ENCODE data around the gene MEAK7. TPM values are rescaled to one million over a fixed set of nuclear protein-coding genes. Genes with fewer than 3 reads are reported as not detected.

Gene MEAK7
- total and polyA plus RNA-seq, 2 of the 4 experiments (the other 2 are of a cell fraction): 27.4 to 39.0 TPM

- in situ Hi-C loops (cut with MboI; ENCODE audit: low sequenced_read_pairs): loop anchor here (10.0 to 25.0 kb wide), 2 partner anchors 395 to 518 kb away; partner anchors contain the start of genes NECAB2 and OSGIN1
- Histone ChIP-seq H2BK15ac (ENCODE audit: low read depth, low read length) (no peak overlapping the region), H3K9me1 (ENCODE audit: insufficient read depth, low read length) (peaks cover 10% of the 10 kb centered on the region), H3K9ac (ENCODE audit: low read depth, low read length) (no peak overlapping the region), H2BK5ac (ENCODE audit: low read depth, low read length, poor library complexity, severe bottlenecking) (no peak overlapping the region), H3K27ac (ENCODE audit: insufficient read depth, low read length) (no peak overlapping the region), H3K9me3 (ENCODE audit: control insufficient read depth, insufficient read depth, low read length) (no peaks in the 10 kb centered on the region), H3K4ac (ENCODE audit: low read depth, low read length) (no peak overlapping the region), H4K8ac (ENCODE audit: low read depth in 2 of 2, low read length in 2 of 2) (no peak overlapping the region), H3K79me1 (ENCODE audit: low read depth in 1 of 2, low read length in 2 of 2) (peaks cover 6 to 77% of the 10 kb centered on the region in 2 experiments), H2BK20ac (ENCODE audit: low read depth, low read length) (no peak overlapping the region), H4K5ac (ENCODE audit: low read depth, low read length) (no peak overlapping the region), H3K36me3 (ENCODE audit: control insufficient read depth, insufficient read depth, low read length) (peaks cover 39% of the 10 kb centered on the region), H3K4me1 (ENCODE audit: control insufficient read depth, insufficient read depth, low read length) (peaks cover 8% of the 10 kb centered on the region), H3K14ac (replicated peaks; ENCODE audit: low read depth, low read length) (no peak overlapping the region), H3K27me3 (ENCODE audit: control insufficient read depth, insufficient read depth, low read length) (no peaks in the 10 kb centered on the region), H2AFZ (replicated peaks; ENCODE audit: low read length, poor library complexity) (no peak overlapping the region), H2AK9ac (replicated peaks; ENCODE audit: low read depth, low read length, poor library complexity) (no peak overlapping the region), H4K91ac (ENCODE audit: insufficient read depth, low read depth, low read length) (no peak overlapping the region), H3K4me2 (ENCODE audit: low read depth, low read length) (no peak overlapping the region), H4K20me1 (ENCODE audit: insufficient read depth, low read length) (peaks cover 27% of the 10 kb centered on the region), H3K23ac (ENCODE audit: low read depth, low read length) (no peak overlapping the region), H3K18ac (ENCODE audit: low read depth, low read length) (no peak overlapping the region), H3K56ac (ENCODE audit: extremely low read depth, insufficient read depth, low read length) (no peak overlapping the region), H3K4me3 (ENCODE audit: insufficient read depth, low read depth, low read length) (no peak overlapping the region), H2AK5ac (ENCODE audit: low read depth, low read length) (no peak overlapping the region), H2BK120ac (ENCODE audit: low read depth, low read length) (no peak overlapping the region)
- ATAC-seq (ENCODE audit: low read depth): no peak
- no TSS peak for BruUV-seq (replicated peaks)
- no peak for DNase-seq
- POLR2A ChIA-PET (ENCODE audit: unreplicated experiment): no interaction called here
- dilution Hi-C loops (cut with HindIII; ENCODE audit: low sequenced_read_pairs, unreplicated experiment): no loop called here
- CTCF ChIA-PET: no interaction called here
- intact Hi-C loops (cut with micrococcal nuclease): loop anchor here (2.0 to 10.0 kb wide), 2 partner anchors 207 to 365 kb away; partner anchors contain the start of gene MBTPS1
- 97% methylated on average over 5 of the region's 16 CpGs; no CpG with 5 or more reads in 1 of the 2 experiments for WGBS, 2 experiments (ENCODE audit: extremely low coverage in 2 of 2, insufficient read length in 1 of 2)
- no peak for TF ChIP-seq RAD21 (IDR thresholded peaks at IDR 0.05; ENCODE audit: low read length)
- no peak for TF ChIP-seq CHD1 (IDR thresholded peaks at IDR 0.05; ENCODE audit: low read depth, low read length)
- TF ChIP-seq BHLHE40 (IDR thresholded peaks at IDR 0.05; ENCODE audit: low read depth, low read length): no peak
- no peak for TF ChIP-seq CEBPB (IDR thresholded peaks at IDR 0.05; ENCODE audit: low read depth, low read length)
- no peak for TF ChIP-seq RCOR1 (IDR thresholded peaks at IDR 0.05; ENCODE audit: insufficient replicate concordance, low read length)
- no peak for TF ChIP-seq RFX5 (IDR thresholded peaks at IDR 0.05; ENCODE audit: low read depth, low read length)
- TF ChIP-seq FOS (IDR thresholded peaks at IDR 0.05; ENCODE audit: low read depth, low read length): no peak
- TF ChIP-seq ELK1 (IDR thresholded peaks at IDR 0.05; ENCODE audit: borderline replicate concordance, low read depth, low read length): no peak
- TF ChIP-seq SMC3 (IDR thresholded peaks at IDR 0.05; ENCODE audit: low read depth, low read length): no peak
- no peak for TF ChIP-seq MXI1 (IDR thresholded peaks at IDR 0.05; ENCODE audit: borderline replicate concordance, low read depth, low read length)
- TF ChIP-seq NFE2L2 (IDR thresholded peaks at IDR 0.05; ENCODE audit: low read depth, low read length): no peak
- TF ChIP-seq MAZ (IDR thresholded peaks at IDR 0.05; ENCODE audit: borderline replicate concordance, low read depth, low read length): no peak
- TF ChIP-seq USF2 (IDR thresholded peaks at IDR 0.05; ENCODE audit: low read depth, low read length): no peak
- no peak for TF ChIP-seq MAFK (IDR thresholded peaks at IDR 0.05; ENCODE audit: low read depth, low read length)
- TF ChIP-seq CTCF (conservative IDR thresholded peaks at IDR 0.05; ENCODE audit: low read depth, low read length): no peak
These were observed 24.6 kb downstream of the MEAK7 start for GRCh38 chr16:84479716-84480450.
